ENCODE measurements around the gene AHNAK2.
A peak's percentile ranks its signal among the peaks of the same experiment; 100 is the strongest.

Gene AHNAK2

DNA sequence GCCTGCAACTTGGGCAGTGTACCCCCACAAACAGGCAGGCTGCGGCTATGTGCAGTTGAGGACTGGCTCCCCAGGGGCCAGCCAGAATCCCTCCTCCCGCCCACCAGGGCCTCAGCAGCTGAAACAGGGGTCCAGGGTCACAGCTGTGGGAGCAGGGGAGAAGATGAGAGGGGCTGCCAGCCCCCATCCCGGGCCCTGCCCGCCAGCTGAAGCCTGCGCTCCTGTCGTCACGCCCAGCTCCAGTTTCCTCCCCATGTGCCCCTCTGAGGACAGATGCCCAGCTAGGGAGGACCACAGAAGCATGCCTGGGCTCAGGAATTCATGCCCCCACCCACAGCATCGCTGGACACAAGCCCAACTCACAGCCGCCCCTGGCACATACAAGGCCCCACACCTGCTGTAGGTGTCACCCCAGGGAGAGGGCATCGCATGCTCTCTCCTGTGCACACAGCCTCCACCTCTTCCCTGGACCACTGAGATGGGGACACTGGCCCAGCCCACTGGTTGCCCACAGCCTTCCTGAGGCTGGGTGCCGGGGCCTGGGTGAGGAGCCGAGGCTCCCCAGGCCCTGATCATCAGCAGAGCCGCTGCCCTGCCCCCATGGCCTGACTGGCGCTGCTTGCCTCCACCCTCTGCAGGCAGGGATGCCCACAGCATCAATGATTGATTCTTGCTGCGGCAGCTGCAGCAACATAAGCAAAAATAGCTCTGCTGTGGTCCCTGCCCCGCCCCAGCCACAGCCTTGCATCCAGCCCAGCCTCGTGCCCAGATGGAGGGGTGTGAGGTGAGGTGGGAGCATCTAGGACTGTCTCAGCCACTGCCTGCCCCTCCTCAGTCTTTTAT is 3.7 kb upstream of the AHNAK2 start:
- TF ChIP-seq, protein P1, sequence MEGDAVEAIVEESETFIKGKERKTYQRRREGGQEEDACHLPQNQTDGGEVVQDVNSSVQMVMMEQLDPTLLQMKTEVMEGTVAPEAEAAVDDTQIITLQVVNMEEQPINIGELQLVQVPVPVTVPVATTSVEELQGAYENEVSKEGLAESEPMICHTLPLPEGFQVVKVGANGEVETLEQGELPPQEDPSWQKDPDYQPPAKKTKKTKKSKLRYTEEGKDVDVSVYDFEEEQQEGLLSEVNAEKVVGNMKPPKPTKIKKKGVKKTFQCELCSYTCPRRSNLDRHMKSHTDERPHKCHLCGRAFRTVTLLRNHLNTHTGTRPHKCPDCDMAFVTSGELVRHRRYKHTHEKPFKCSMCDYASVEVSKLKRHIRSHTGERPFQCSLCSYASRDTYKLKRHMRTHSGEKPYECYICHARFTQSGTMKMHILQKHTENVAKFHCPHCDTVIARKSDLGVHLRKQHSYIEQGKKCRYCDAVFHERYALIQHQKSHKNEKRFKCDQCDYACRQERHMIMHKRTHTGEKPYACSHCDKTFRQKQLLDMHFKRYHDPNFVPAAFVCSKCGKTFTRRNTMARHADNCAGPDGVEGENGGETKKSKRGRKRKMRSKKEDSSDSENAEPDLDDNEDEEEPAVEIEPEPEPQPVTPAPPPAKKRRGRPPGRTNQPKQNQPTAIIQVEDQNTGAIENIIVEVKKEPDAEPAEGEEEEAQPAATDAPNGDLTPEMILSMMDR (conservative IDR thresholded peaks at IDR 0.05): no peak
- no peak for TF ChIP-seq ZFX (IDR thresholded peaks at IDR 0.05)
- no peak overlapping the region for H3K27ac ChIP-seq

DNA sequence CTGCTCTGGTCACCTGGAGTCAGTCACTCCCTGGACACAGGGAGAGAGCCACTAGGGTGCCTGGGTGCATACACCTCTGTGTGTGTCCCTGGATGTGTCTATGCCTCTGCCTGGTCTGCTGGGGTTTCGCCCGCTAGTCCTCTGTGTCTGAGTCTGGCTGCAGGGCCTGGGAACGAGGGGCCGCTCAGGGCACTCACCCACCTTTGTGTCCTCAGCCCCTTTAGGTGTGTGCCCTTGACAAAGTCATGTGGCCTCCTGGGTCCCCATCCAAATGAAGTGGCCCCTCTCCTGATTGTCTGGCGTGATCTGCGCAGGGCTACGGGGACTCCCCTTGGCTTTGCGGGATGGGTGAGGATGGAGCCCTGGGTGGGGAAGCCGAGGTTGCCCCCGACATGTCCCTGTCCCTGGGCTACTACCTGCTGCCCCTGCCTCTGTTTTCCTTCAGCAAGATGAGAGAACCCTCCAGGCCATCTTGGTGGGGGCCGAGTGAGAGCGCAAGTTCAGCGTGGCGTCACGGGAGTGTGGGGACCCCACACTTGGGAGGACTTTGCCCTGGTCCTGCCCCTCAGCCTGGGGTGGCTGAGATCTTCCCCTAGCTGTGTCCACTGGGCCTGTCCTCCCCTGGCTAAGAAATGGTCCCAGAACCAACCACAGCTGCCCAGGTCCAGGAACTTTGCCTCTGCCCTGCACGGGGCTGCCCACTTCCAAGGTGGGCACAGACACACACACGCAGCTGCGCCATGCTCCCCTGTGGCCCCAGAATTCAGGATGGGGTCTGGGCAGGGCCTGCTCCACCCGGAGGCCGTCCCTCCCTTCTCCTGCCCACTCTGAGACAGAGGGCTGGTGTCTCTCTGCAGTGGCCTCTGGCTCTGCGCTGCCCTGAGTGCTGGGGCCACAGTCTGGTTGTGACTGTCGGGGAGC is 2.7 kb upstream of the AHNAK2 start:
- H3K27ac ChIP-seq: no peak overlapping the region
- TF ChIP-seq, protein P1 (conservative IDR thresholded peaks at IDR 0.05): no peak
- no peak for TF ChIP-seq ZFX (IDR thresholded peaks at IDR 0.05)

DNA sequence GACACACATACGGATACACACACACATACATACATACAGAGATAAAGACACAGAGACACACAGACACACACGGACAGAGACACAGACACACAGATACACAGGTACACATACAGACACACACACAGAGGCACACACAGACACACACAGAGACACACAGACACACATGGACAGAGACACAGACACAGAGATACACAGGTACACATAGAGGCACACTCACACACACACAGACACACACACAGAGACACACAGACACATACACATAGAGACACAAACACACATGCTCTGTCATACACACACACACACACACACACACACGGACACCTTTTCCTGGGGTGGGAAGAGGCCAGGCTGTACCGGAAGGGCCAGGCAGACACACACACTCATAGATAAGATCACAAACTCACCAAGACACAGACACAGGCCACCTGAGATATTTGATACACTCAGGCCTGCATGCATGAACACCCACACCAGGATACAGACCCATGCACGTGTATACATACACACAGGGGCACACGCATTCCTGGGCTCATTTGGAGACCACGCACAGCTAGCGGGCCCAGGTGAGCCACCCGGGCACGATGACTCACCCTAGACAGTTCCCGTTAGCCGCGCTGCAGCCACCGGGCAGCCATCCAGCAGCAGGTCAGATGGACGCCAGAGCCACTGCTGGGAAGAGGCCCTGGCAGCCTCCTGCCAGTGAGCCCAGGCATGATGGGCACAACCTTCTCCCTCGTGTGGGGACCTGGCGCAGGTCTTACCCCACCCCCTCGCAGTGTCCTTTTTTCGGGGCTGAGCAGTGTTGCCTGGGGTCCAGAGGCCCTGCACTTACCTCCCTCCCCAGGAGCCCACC is 1.8 kb upstream of the AHNAK2 start:
- no peak overlapping the region for H3K27ac ChIP-seq
- TF ChIP-seq, protein P1 (conservative IDR thresholded peaks at IDR 0.05): no peak
- TF ChIP-seq ZFX (IDR thresholded peaks at IDR 0.05): no peak

DNA sequence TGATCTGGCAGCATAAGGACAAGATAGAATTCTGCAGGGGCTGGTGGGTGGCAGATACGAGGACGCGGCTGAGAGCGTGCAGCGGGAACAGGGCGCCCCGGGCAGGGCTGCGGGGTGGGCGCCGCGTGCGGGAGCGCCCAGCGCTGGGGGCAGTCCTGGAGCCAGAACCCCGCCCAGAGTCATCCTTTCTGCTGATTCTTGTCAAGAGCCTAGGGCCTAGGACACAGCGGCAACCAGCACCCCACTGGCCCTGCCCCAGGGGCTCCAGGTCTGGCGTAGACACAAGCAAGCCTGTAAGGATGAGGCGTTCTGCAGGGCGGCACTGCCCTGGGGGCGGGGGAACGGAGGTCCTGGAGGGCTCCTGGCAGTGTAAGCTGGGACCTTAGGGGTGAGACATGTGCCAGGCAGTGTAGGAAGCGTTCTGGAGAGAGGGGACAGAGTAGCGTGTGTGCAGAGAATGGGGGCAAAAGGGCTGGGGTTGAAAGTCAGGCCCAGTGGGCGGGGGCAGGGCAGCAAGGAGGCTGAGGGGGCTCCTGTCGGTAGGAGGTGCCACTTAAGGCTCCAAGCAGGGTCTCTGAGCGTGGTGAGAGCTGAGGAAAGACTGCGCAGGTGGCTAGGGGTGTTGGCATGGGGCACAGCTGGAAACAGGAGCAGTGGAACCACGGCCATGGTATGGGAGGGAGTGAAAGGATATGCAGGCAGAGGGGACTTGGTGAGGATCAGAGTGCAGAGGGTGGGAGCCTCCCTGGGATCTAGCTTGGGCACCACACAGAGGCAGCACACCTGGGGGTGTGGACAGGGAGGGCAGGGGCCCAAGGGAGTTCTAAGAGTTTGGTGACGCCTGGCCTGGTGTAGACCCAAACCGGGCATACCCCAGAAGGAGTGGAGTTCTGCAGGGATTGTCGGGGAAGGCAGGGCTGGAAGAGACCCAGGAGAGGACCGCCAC is 845 bp upstream of the AHNAK2 start:
- no peak overlapping the region for H3K27ac ChIP-seq

DNA sequence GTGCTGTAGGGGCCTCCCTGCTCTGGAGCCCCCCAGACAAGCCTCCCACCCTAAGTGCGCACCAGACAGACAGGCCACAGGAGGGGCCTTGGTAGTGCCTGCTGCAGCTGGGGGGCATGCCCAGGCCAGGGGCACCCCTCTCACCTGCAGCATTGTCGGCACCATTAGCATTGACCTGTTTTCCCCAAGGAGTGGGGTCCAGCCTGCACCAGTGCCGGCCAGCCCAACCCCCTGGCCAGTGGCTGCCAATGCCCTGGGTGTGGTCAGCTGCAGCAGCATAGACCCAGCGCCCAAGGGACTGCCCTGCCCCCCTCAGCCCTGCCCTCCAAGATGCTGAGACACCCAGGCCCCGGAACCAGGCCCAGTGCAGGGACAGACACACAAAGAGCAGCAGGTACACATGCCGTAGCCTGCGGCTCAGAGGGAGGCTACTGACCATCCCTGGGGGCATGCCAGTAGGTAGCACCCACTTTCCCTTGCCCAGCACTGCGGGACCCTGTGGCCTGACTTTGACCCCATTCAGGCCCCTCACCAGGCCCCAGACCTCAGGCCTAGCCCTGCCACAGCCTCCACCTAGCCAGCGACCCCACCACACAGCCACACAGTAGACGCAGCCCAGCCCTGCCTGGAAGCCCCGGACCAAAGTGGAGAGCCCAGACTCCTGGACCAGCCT is 1.0 kb downstream of the AHNAK2 start:
- H3K27ac ChIP-seq: peak overlapping the region; percentile 33
- TF ChIP-seq, protein P1 (conservative IDR thresholded peaks at IDR 0.05): no peak
- no peak for TF ChIP-seq ZFX (IDR thresholded peaks at IDR 0.05)

More for the DNA sequence above, 845 bp upstream of the AHNAK2 start:
- TF ChIP-seq, protein P1 (conservative IDR thresholded peaks at IDR 0.05): no peak
- no peak for TF ChIP-seq ZFX (IDR thresholded peaks at IDR 0.05)
